Thymus (tissue), 11 donors: Measurements from ENCODE around the gene CYP27A1. TPM values are rescaled to one million over a fixed set of nuclear protein-coding genes. Genes with fewer than 3 reads are reported as not detected.

Source experiments
- DNase-seq, 9 donors: peaks; one replicate each; pipeline ENCODE4 v3.0.0-alpha.2; 2013; ENCODE audit warnings: low spot score in 9 of 9, low read depth in 6 of 9, missing footprints in 1 of 9
- H3K27ac ChIP-seq, 2 donors: one replicate each; pipeline ENCODE4 v1.5.1; 2013; ENCODE audit warnings: control low read depth in 1 of 2, low read depth in 1 of 2, low read length in 1 of 2, mild to moderate bottlenecking in 1 of 2, moderate library complexity in 1 of 2
- H3K27me3 ChIP-seq, 2 donors: one replicate each; pipeline ENCODE4 v1.5.1; 2013; ENCODE audit warnings: low read length in 1 of 2; ENCODE audit not compliant: control insufficient read depth in 2 of 2, insufficient read depth in 1 of 2
- H3K36me3 ChIP-seq, 2 donors: one replicate each; pipeline ENCODE4 v1.5.1; 2013; ENCODE audit warnings: low read length in 1 of 2, mild to moderate bottlenecking in 1 of 2, moderate library complexity in 1 of 2; ENCODE audit not compliant: control insufficient read depth in 2 of 2, insufficient read depth in 2 of 2
- H3K4me1 ChIP-seq, 2 donors: one replicate each; pipeline ENCODE4 v1.5.1; 2013; ENCODE audit warnings: low read length in 2 of 2; ENCODE audit not compliant: control insufficient read depth in 2 of 2, insufficient read depth in 2 of 2
- H3K4me3 ChIP-seq, 2 donors: one replicate each; pipeline ENCODE4 v1.5.1; 2013; ENCODE audit warnings: low read length in 2 of 2, control low read depth in 1 of 2, mild to moderate bottlenecking in 1 of 2
- H3K9me3 ChIP-seq, 2 donors: one replicate each; pipeline ENCODE4 v1.5.1; 2013; ENCODE audit warnings: low read length in 1 of 2, mild to moderate bottlenecking in 1 of 2; ENCODE audit not compliant: control insufficient read depth in 2 of 2, insufficient read depth in 1 of 2
- WGBS: extraction: QIAGEN DNeasy Blood & Tissue Kit; methylation state at CpG from one replicate; pipeline ENCODE4 v1.1.7; 2013; 5-methylcytosine and 5-hydroxymethylcytosine counted together
- polyA plus RNA-seq: library from polyadenylated mRNA; stranded (reverse); fragments of 200-250 nt; gene quantifications from one replicate; pipeline ENCODE4 v1.2.3, GENCODE V29; 2013
- total RNA-seq: library from RNA; stranded (reverse); fragments of 120-200 nt; gene quantifications from one replicate; pipeline ENCODE4 v1.2.4, GENCODE V29; 2013
- donor health status: healthy.

CYP27A1 gene
- total and polyA plus RNA-seq, 2 donors = 21.9 to 24.7 TPM

GRCh38 chr2:218829868-218830451 is 48.0 kb downstream of the CYP27A1 start:
- H3K27ac ChIP-seq = no peak overlapping the region
- no peaks in the 10 kb centered on the region for H3K36me3 ChIP-seq
- 90% methylated on average over 17 of the region's 17 CpGs for WGBS
- no peaks in the 10 kb centered on the region for H3K9me3 ChIP-seq
- no peak overlapping the region for H3K4me3 ChIP-seq
- H3K4me1 ChIP-seq = no peaks in the 10 kb centered on the region
- H3K27me3 ChIP-seq = peaks cover 0 to 26% of the 10 kb centered on the region in 2 donors
- no peak for DNase-seq

GRCh38 chr2:218830526-218831306 is 48.8 kb downstream of the CYP27A1 start:
- no peak overlapping the region for H3K27ac ChIP-seq
- no peak overlapping the region for H3K4me3 ChIP-seq
- no peaks in the 10 kb centered on the region for H3K4me1 ChIP-seq
- 86% methylated on average over 3 of the region's 3 CpGs for WGBS
- no peaks in the 10 kb centered on the region for H3K9me3 ChIP-seq
- no peaks in the 10 kb centered on the region for H3K36me3 ChIP-seq
- no peak for DNase-seq
- peaks cover 0 to 26% of the 10 kb centered on the region in 2 donors for H3K27me3 ChIP-seq

GRCh38 chr2:218831378-218831990 is 49.5 kb downstream of the CYP27A1 start, which contains the start of gene PRKAG3:
TSS of gene PRKAG3 (minus strand) at chr2:218831803.
- Histone ChIP-seq H3K9me3 (no peaks in the 10 kb centered on the region), H3K4me3 (no peak within 1 kb of the TSS), H3K36me3 (no peaks in the 10 kb centered on the region), H3K27ac (no peak within 1 kb of the TSS), H3K4me1 (no peaks in the 10 kb centered on the region), H3K27me3 (peaks cover 0 to 26% of the 10 kb centered on the region in 2 donors)
- no peak for DNase-seq
- WGBS = 87% methylated on average over 18 of the region's 18 CpGs

- Histone ChIP-seq H3K4me1 (no peaks in the 10 kb centered on the region), H3K36me3 (no peaks in the 10 kb centered on the region), H3K27ac (no peak overlapping the region), H3K27me3 (peaks cover 0 to 26% of the 10 kb centered on the region in 2 donors), H3K9me3 (no peaks in the 10 kb centered on the region), H3K4me3 (no peak overlapping the region)
- no peak for DNase-seq
- WGBS = 85% methylated on average over 3 of the region's 3 CpGs
Measured at GRCh38 chr2:218832081-218832480, 50.1 kb downstream of the CYP27A1 start.

- no peak for DNase-seq
- no peaks in the 10 kb centered on the region for H3K36me3 ChIP-seq
- no peak overlapping the region for H3K4me3 ChIP-seq
- H3K27ac ChIP-seq = no peak overlapping the region
- peaks cover 0 to 27% of the 10 kb centered on the region in 2 donors for H3K27me3 ChIP-seq
- H3K9me3 ChIP-seq = no peaks in the 10 kb centered on the region
- no peaks in the 10 kb centered on the region for H3K4me1 ChIP-seq
- WGBS = 87% methylated on average over 3 of the region's 3 CpGs
Measured at GRCh38 chr2:218832520-218832919, 50.6 kb downstream of the CYP27A1 start.

- H3K27me3 ChIP-seq = peaks cover 0 to 25% of the 10 kb centered on the region in 2 donors
- 89% methylated on average over 4 of the region's 4 CpGs for WGBS
Measured at GRCh38 chr2:218833023-218833609, 51.2 kb downstream of the CYP27A1 start.

GRCh38 chr2:218834685-218835084 is 52.7 kb downstream of the CYP27A1 start:
- peaks cover 0 to 26% of the 10 kb centered on the region in 2 donors for H3K27me3 ChIP-seq
- no peaks in the 10 kb centered on the region for H3K9me3 ChIP-seq
- H3K4me1 ChIP-seq = no peaks in the 10 kb centered on the region
- whole genome bisulfite sequencing = 76% methylated on average over 4 of the region's 4 CpGs
- H3K4me3 ChIP-seq = no peak overlapping the region
- no peaks in the 10 kb centered on the region for H3K36me3 ChIP-seq
- H3K27ac ChIP-seq = no peak overlapping the region
- no peak for DNase-seq

More at GRCh38 chr2:218833023-218833609, 51.2 kb downstream of the CYP27A1 start:
- Histone ChIP-seq H3K4me3 (no peak overlapping the region), H3K27ac (no peak overlapping the region), H3K36me3 (no peaks in the 10 kb centered on the region), H3K9me3 (no peaks in the 10 kb centered on the region), H3K4me1 (no peaks in the 10 kb centered on the region)
- no peak for DNase-seq

GRCh38 chr2:218837495-218837894 is 55.5 kb downstream of the CYP27A1 start:
- 95% methylated on average over 2 of the region's 2 CpGs for WGBS
- no peaks in the 10 kb centered on the region for H3K36me3 ChIP-seq
- no peak overlapping the region for H3K4me3 ChIP-seq
- H3K9me3 ChIP-seq = no peaks in the 10 kb centered on the region
- H3K27ac ChIP-seq = no peak overlapping the region
- no peaks in the 10 kb centered on the region for H3K4me1 ChIP-seq
- DNase-seq = no peak
- peaks cover 0 to 10% of the 10 kb centered on the region in 2 donors for H3K27me3 ChIP-seq

GRCh38 chr2:218839430-218839829 is 57.5 kb downstream of the CYP27A1 start:
- no peak overlapping the region for H3K4me3 ChIP-seq
- no peaks in the 10 kb centered on the region for H3K4me1 ChIP-seq
- no peaks in the 10 kb centered on the region for H3K36me3 ChIP-seq
- WGBS = 86% methylated on average over 4 of the region's 4 CpGs
- no peak overlapping the region for H3K27ac ChIP-seq
- peaks cover 0 to 8% of the 10 kb centered on the region in 2 donors for H3K27me3 ChIP-seq
- H3K9me3 ChIP-seq = no peaks in the 10 kb centered on the region
- DNase-seq = no peak
